K562 (cell line): ENCODE measurements around the gene PCK1. TPM values are rescaled to one million over a fixed set of nuclear protein-coding genes. Genes with fewer than 3 reads are reported as not detected.

Source experiments
- ATAC-seq: fragments of 200-7000 bp; cut with Tn5 transposase; 3 replicates; pipeline ENCODE4 v1.9.1; 2020; ENCODE audit warnings: moderate library complexity
- BruUV-seq: library from RNA; stranded (reverse); fragments of 400-500 nt; replicated peaks from 2 replicates; lab custom pipeline; 2021; lab: Mats Ljungman, UMichigan
- CTCF ChIA-PET: fragments of 300-600 bp; formaldehyde crosslinking; extraction: SDS; loops from one replicate; lab custom pipeline; 2021; ENCODE audit warnings: low intra/inter-chr PET ratio; lab: Yijun Ruan, JAX
- POLR2A ChIA-PET: fragments of 300-600, 350-650 bp; sonication (Branson Sonifier 250); formaldehyde crosslinking; extraction: SDS; loops from one replicate; lab custom pipeline; 2021; ENCODE audit warnings: antibody characterized with exemption, inconsistent platforms; lab: Yijun Ruan, JAX
- DNase-seq, 4 experiments: peaks; one replicate each; pipeline versions ENCODE4 v3.0.0 to v3.0.0-alpha.2; 2011 to 2018; ENCODE audit warnings: low spot score in 3 of 4, mixed read lengths in 3 of 4; ENCODE audit errors: extremely low read depth in 1 of 4
- FAIRE-seq: peaks from 2 replicates; lab custom pipeline; 2011; peaks lifted over from hg19 to GRCh38; lab: Jason Lieb, UNC
- H2AFZ ChIP-seq: 2 replicates; pipeline ENCODE4 v1.6.0; 2011; ENCODE audit warnings: low read depth, low read length, control low read depth, inconsistent platforms
- H3K27ac ChIP-seq: fragments of 200-600 bp; 3 replicates; pipeline ENCODE4 v1.8.0; 2011; ENCODE audit warnings: low read depth, mild to moderate bottlenecking, control low read depth, inconsistent platforms, low read length, moderate library complexity, mixed read lengths; ENCODE audit errors: extremely low read depth
- H3K27me3 ChIP-seq, 2 experiments: fragments of 300-600 bp in 1 of 2; 2 replicates in 1 of 2; 3 replicates in 1 of 2; pipeline versions ENCODE4 v1.6.0 to v1.8.0; 2011; ENCODE audit warnings: inconsistent platforms in 2 of 2, low read length in 2 of 2, mild to moderate bottlenecking in 1 of 2, mixed read lengths in 1 of 2, moderate library complexity in 1 of 2; ENCODE audit not compliant: control insufficient read depth in 2 of 2, insufficient read depth in 2 of 2
- H3K36me3 ChIP-seq: fragments of 300-600 bp; 3 replicates; pipeline ENCODE4 v1.8.0; 2011; ENCODE audit warnings: mild to moderate bottlenecking, low read length, inconsistent platforms; ENCODE audit not compliant: control insufficient read depth, insufficient read depth
- H3K4me1 ChIP-seq, 2 experiments: fragments of 200-600 bp in 1 of 2; replicated peaks in 1 of 2; 2 replicates in 1 of 2; 3 replicates in 1 of 2; pipeline versions ENCODE4 v1.5.1 to v1.8.0; 2011; ENCODE audit warnings: inconsistent platforms in 2 of 2, low read length in 2 of 2, mild to moderate bottlenecking in 1 of 2, mixed read lengths in 1 of 2, moderate library complexity in 1 of 2; ENCODE audit not compliant: control insufficient read depth in 2 of 2, insufficient read depth in 2 of 2
- H3K4me2 ChIP-seq: 2 replicates; pipeline ENCODE4 v1.6.1; 2011; ENCODE audit warnings: low read length, control low read depth, inconsistent platforms, mixed read lengths; ENCODE audit not compliant: insufficient read depth
- H3K4me3 ChIP-seq: fragments of 200-600 bp; sonication (generic), shearing (Covaris generic); 2 replicates; pipeline ENCODE4 v1.5.1; 2016; ENCODE audit warnings: control low read depth, inconsistent platforms
- H3K79me2 ChIP-seq: fragments of 200-600 bp; 3 replicates; pipeline ENCODE4 v1.8.0; 2011; ENCODE audit warnings: low read length, inconsistent platforms; ENCODE audit not compliant: control insufficient read depth, insufficient read depth
- H3K9ac ChIP-seq, 2 experiments: 2 replicates each; pipeline versions ENCODE4 v1.6.0 to v1.6.1; 2011; ENCODE audit warnings: low read depth in 2 of 2, low read length in 2 of 2, control low read depth in 1 of 2, inconsistent platforms in 1 of 2, mild to moderate bottlenecking in 1 of 2, mixed read lengths in 1 of 2; ENCODE audit not compliant: insufficient read depth in 1 of 2
- H3K9me1 ChIP-seq: one replicate; pipeline ENCODE4 v1.6.0; 2011; ENCODE audit warnings: inconsistent platforms, mild to moderate bottlenecking, low read length, moderate library complexity; ENCODE audit not compliant: control insufficient read depth, insufficient read depth
- H3K9me3 ChIP-seq: replicated peaks from 2 replicates; pipeline ENCODE4 v1.5.1; 2011; ENCODE audit warnings: low read depth, low read length, inconsistent platforms; ENCODE audit not compliant: control insufficient read depth, insufficient read depth
- H4K20me1 ChIP-seq: replicated peaks from 2 replicates; pipeline ENCODE4 v1.6.1; 2011; ENCODE audit warnings: low read length, inconsistent platforms, mixed read lengths; ENCODE audit not compliant: control insufficient read depth, insufficient read depth
- CHD2 ChIP-seq: IDR thresholded peaks from 2 replicates; pipeline ENCODE4 v1.6.1; 2011; ENCODE audit warnings: low read depth, low read length
- FUS ChIP-seq: fragments of 200-400 bp; formaldehyde crosslinking; optimal IDR thresholded peaks from 2 replicates; pipeline ENCODE3; 2017; ENCODE audit warnings: low read depth, low read length
- SIRT6 ChIP-seq: IDR thresholded peaks from one replicate; pipeline ENCODE4 v1.6.1; 2012; ENCODE audit warnings: low read depth, mild to moderate bottlenecking, control low read depth, inconsistent platforms, low read length, moderate library complexity
- SRSF1 ChIP-seq: fragments of 200-400 bp; formaldehyde crosslinking; IDR thresholded peaks from 2 replicates; pipeline ENCODE4 v1.6.1; 2017; ENCODE audit warnings: mild to moderate bottlenecking, low read depth, low read length, moderate library complexity
- TAL1 ChIP-seq: fragments of 450-650 bp; IDR thresholded peaks from 2 replicates; pipeline ENCODE4 v1.6.1; 2016; ENCODE audit warnings: mild to moderate bottlenecking
- ZBTB1 ChIP-seq: sonication (generic); formaldehyde crosslinking; IDR thresholded peaks from 2 replicates; pipeline ENCODE4 v1.8.1; 2023; ENCODE audit warnings: missing genetic modification reagents, low read depth, mild to moderate bottlenecking, borderline replicate concordance
- WGBS: fragments of 100-300 bp; shearing (Covaris generic); methylation state at CpG from one replicate; pipeline ENCODE4 v1.1.6; 2016; ENCODE audit warnings: low coverage, mixed read lengths; ENCODE audit not compliant: insufficient coverage; ENCODE audit errors: missing lambda C conversion rate; 5-methylcytosine and 5-hydroxymethylcytosine counted together
- in situ Hi-C: fragments of 300-500 bp; cut with MboI; formaldehyde crosslinking; loops from 4 replicates; pipeline ENCODE4 v1.15.0; 2018; ENCODE audit warnings: inconsistent platforms, mixed read lengths
- intact Hi-C: fragments of 100-400 bp; cut with micrococcal nuclease; formaldehyde crosslinking; loops from 2 replicates; pipeline ENCODE4 v1.14.2; 2022
- polyA plus RNA-seq, 8 experiments: library from polyadenylated mRNA; depleted of rRNA in 4 of 8; stranded (reverse) in 5 of 8; unstranded in 3 of 8; fragments of >200 nt; fragmentation: Nextera tagmentation in 2 of 8; fragmentation: Illumina TruSeq in 1 of 8; extraction: Ambion mirVana in 2 of 8; extraction: Trizol in 1 of 8; gene quantifications; 2 replicates each; pipeline versions ENCODE4 v1.2.1 to v1.2.3, GENCODE V29; 2011 to 2014; ENCODE audit warnings: inconsistent platforms in 1 of 8, missing spikeins in 1 of 8
- total RNA-seq, 7 experiments: library from RNA; depleted of rRNA in 6 of 7; stranded (reverse); fragments of >200 nt in 6 of 7; fragmentation: Illumina TruSeq in 2 of 7; extraction: Trizol in 2 of 7; gene quantifications; 2 replicates each; pipeline versions ENCODE4 v1.2.1 to v1.2.3, GENCODE V29; 2011 to 2021; ENCODE audit warnings: low replicate concordance in 1 of 7
- TF ChIP-seq, protein P1 (sequence below): fragments of 200-800 bp; sonication (Bioruptor generic); IDR thresholded peaks from 2 replicates; pipeline ENCODE4 v1.6.1; 2017; ENCODE audit warnings: missing genetic modification characterization, missing compliant biosample characterization
- TF ChIP-seq, protein P2 (sequence below): IDR thresholded peaks from 2 replicates; pipeline ENCODE4 v1.6.1; 2016; ENCODE audit warnings: missing genetic modification characterization, missing compliant biosample characterization
- TF ChIP-seq, protein P3 (sequence below): fragments of 250-450 bp; sonication (Bioruptor Pico); IDR thresholded peaks from 2 replicates; pipeline ENCODE4 v1.5.0; 2020; ENCODE audit warnings: mild to moderate bottlenecking, borderline replicate concordance

PCK1 gene
- total and polyA plus RNA-seq, 9 of the 15 experiments (the other 6 are each of a cell fraction or from before 2014, with no cell fraction given): 0.05 to 0.73 (median 0.15) TPM

DNA sequence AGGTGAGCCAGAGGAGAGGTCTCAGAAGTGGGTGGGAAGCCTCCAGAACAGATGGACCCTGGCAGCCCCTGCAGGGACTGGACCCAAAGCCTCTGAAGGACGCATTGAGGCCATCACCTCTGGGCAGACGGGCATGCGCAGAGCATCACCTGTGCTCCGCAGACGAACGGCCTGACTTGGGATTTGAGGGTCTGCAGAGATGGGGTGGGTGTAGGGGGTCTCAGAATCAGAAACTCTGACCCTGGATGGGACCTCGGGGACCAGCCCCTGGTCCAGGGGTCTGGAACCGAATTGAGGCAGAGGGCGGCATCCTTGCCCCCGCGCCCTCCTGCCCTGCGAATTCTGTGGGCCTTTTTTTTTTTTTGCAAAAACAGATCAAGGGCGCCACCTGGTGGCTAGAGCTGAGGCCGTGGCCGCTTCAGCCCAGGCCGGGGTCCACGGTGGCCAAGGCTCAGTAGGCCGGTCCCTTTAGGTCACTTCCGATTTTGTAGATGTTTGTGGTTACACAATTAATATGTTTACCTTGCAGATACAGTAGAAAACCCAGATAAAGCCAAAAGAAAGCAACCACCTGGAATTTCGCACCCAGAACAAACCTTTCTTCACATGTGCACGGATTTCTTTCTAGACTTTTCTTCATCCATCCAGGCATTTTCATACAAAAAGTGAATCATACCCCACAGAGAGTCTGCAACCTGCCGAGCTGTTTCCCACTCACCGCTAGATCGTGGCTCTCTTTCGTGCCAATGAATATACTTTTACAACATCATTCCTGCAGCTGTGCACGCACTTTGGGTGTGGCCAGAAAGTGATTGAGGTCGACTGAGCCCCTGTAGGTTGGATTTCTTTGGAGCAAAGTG is 33.4 kb downstream of the PCK1 start:
- CTCF ChIA-PET: interaction anchor here (0.6 to 3.5 kb wide), 17 partner anchors 9 to 616 kb away, joined by 3 to 103 read pairs (median 5); partner anchors contain the start of genes CTCFL and PCK1
- Histone ChIP-seq H3K79me2 (no peaks in the 10 kb centered on the region), H3K27me3 (peaks cover 0 to 15% of the 10 kb centered on the region in 2 experiments; a peak in 1 of 5 replicates), H3K36me3 (no peaks in the 10 kb centered on the region), H3K27ac (no peak overlapping the region), H3K4me1 (peaks cover 15 to 51% of the 10 kb centered on the region in 2 experiments; a peak in 4 of 5 replicates), H3K9me1 (no peaks in the 10 kb centered on the region), H3K9me3 (no peaks in the 10 kb centered on the region), H4K20me1 (0 out of 2 replicates have a peak, but pooled peaks cover 10% of the 10 kb centered on the region), H3K4me2 (no peak overlapping the region; the same call in 1 of the 2 replicates), H3K9ac (no peak overlapping the region), H2AFZ (no peak overlapping the region; the same call in 1 of the 2 replicates), H3K4me3 (no peak overlapping the region)
- intact Hi-C loops: loop anchor here (1.0 kb wide), 3 partner anchors 68 to 212 kb away; no protein-coding TSS in a partner anchor
- ATAC-seq (peak; percentile 70), FAIRE-seq (peak; percentile 78), DNase-seq (peak; percentile 75 to 85 (median 82))
- BruUV-seq: no TSS peak
- 18% methylated on average over 27 of the region's 27 CpGs for whole genome bisulfite sequencing
- POLR2A ChIA-PET: interaction anchor here (1.2 kb wide), 1 partner anchor 17 kb away, joined by 3 read pairs; no protein-coding TSS in a partner anchor
- in situ Hi-C loops: loop anchor here (5.0 kb wide), 2 partner anchors 62 to 207 kb away; no protein-coding TSS in a partner anchor
- TF ChIP-seq FUS: no peak
- TF ChIP-seq, protein P1, sequence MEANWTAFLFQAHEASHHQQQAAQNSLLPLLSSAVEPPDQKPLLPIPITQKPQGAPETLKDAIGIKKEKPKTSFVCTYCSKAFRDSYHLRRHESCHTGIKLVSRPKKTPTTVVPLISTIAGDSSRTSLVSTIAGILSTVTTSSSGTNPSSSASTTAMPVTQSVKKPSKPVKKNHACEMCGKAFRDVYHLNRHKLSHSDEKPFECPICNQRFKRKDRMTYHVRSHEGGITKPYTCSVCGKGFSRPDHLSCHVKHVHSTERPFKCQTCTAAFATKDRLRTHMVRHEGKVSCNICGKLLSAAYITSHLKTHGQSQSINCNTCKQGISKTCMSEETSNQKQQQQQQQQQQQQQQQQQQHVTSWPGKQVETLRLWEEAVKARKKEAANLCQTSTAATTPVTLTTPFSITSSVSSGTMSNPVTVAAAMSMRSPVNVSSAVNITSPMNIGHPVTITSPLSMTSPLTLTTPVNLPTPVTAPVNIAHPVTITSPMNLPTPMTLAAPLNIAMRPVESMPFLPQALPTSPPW (CRISPR knock-in tag): peak; percentile 60
- TF ChIP-seq SRSF1: no peak
- TF ChIP-seq, protein P2, sequence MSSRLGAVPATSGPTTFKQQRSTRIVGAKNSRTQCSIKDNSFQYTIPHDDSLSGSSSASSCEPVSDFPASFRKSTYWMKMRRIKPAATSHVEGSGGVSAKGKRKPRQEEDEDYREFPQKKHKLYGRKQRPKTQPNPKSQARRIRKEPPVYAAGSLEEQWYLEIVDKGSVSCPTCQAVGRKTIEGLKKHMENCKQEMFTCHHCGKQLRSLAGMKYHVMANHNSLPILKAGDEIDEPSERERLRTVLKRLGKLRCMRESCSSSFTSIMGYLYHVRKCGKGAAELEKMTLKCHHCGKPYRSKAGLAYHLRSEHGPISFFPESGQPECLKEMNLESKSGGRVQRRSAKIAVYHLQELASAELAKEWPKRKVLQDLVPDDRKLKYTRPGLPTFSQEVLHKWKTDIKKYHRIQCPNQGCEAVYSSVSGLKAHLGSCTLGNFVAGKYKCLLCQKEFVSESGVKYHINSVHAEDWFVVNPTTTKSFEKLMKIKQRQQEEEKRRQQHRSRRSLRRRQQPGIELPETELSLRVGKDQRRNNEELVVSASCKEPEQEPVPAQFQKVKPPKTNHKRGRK (tag): no peak
- TF ChIP-seq, protein P3, sequence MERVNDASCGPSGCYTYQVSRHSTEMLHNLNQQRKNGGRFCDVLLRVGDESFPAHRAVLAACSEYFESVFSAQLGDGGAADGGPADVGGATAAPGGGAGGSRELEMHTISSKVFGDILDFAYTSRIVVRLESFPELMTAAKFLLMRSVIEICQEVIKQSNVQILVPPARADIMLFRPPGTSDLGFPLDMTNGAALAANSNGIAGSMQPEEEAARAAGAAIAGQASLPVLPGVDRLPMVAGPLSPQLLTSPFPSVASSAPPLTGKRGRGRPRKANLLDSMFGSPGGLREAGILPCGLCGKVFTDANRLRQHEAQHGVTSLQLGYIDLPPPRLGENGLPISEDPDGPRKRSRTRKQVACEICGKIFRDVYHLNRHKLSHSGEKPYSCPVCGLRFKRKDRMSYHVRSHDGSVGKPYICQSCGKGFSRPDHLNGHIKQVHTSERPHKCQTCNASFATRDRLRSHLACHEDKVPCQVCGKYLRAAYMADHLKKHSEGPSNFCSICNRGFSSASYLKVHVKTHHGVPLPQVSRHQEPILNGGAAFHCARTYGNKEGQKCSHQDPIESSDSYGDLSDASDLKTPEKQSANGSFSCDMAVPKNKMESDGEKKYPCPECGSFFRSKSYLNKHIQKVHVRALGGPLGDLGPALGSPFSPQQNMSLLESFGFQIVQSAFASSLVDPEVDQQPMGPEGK (CRISPR knock-in tag): no peak
- TF ChIP-seq SIRT6: no peak
- no peak for TF ChIP-seq CHD2
- TF ChIP-seq ZBTB1: no peak
- TF ChIP-seq TAL1: no peak
